Testis (tissue), 2 donors: ENCODE results near the gene TMBIM6.

Experiments used
- POLR2A ChIP-seq: fragments of 450-650 bp; IDR thresholded peaks from one replicate; pipeline ENCODE4 v1.6.1; 2017; ENCODE audit warnings: antibody characterized with exemption, mild to moderate bottlenecking, moderate library complexity
- TF ChIP-seq, protein P1 (sequence below), 3 experiments: fragments of 450-650 bp in 2 of 3; fragments of 200-600 bp in 1 of 3; sonication (generic) in 1 of 3; IDR thresholded peaks; one replicate each; pipeline ENCODE4 v1.5.1; 2016 to 2019; ENCODE audit warnings: antibody characterized with exemption in 3 of 3, mild to moderate bottlenecking in 2 of 3, moderate library complexity in 1 of 3

DNA sequence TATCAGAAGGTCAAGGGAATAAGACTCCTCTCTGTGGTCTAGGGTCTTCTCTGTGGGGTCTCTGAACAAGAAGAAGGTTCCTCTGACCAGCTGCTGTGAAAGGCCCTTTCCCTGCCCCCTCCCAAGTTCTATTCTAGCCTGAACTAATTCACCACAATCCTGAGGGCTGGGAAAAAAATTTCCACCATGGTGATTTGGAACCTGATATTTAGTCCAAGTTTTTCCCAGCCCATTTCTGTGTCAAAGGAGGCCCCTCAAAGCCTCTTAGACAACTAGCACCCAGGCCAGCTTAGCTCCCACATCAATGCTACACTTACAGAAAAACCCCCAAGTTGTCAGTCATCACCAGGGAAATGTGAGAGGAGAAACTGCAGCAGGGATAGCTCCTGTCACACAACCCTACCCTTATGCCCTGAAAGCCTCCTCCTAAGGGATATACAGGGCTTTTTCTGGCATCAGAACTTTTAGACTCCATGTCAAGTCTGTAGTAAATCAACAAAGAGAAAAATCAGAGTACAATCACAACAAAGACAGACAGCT lies 38.6 kb upstream of the TMBIM6 start:
- TF ChIP-seq, protein P1, sequence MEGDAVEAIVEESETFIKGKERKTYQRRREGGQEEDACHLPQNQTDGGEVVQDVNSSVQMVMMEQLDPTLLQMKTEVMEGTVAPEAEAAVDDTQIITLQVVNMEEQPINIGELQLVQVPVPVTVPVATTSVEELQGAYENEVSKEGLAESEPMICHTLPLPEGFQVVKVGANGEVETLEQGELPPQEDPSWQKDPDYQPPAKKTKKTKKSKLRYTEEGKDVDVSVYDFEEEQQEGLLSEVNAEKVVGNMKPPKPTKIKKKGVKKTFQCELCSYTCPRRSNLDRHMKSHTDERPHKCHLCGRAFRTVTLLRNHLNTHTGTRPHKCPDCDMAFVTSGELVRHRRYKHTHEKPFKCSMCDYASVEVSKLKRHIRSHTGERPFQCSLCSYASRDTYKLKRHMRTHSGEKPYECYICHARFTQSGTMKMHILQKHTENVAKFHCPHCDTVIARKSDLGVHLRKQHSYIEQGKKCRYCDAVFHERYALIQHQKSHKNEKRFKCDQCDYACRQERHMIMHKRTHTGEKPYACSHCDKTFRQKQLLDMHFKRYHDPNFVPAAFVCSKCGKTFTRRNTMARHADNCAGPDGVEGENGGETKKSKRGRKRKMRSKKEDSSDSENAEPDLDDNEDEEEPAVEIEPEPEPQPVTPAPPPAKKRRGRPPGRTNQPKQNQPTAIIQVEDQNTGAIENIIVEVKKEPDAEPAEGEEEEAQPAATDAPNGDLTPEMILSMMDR (IDR thresholded peaks at IDR 0.05): no peak
- no peak for TF ChIP-seq POLR2A
